SIG-M5 treated with dmso at 0.1 percent for 504 hours (cell line): ENCODE measurements around the gene OR52B6.
"Not testable (repeated sequence)": the region's sequence is repeated elsewhere in the genome, so short reads cannot be mapped to it uniquely, and the experiment has no call there.

Experiments
- DNase-seq: peaks from one replicate; lab custom pipeline; 2025; ENCODE audit not compliant: unreplicated experiment; lab: John Stamatoyannopoulos, UW

OR52B6 gene

GRCh38 chr11:5593146-5593545 lies 12.5 kb downstream of the OR52B6 start:
- no peak for DNase-seq

GRCh38 chr11:5596607-5597201 lies 16.0 kb downstream of the OR52B6 start, which contains the start of gene TRIM6:
Gene TRIM6, plus strand, starts transcription at chr11:5596637. Its CDS starts 261 bp downstream, at chr11:5596898.
- no peak for DNase-seq

GRCh38 chr11:5597953-5598352 lies 17.3 kb downstream of the OR52B6 start:
- no peak for DNase-seq

- DNase-seq = peak; percentile 67
Measured at GRCh38 chr11:5600374-5600851, 19.7 kb downstream of the OR52B6 start.

GRCh38 chr11:5602791-5603190 lies 22.1 kb downstream of the OR52B6 start:
- not testable (repeated sequence) for DNase-seq

GRCh38 chr11:5603326-5603725 lies 22.6 kb downstream of the OR52B6 start:
- DNase-seq = no peak

- no peak for DNase-seq
Measured at GRCh38 chr11:5604896-5605295, 24.2 kb downstream of the OR52B6 start.

- no peak for DNase-seq
Measured at GRCh38 chr11:5605849-5606248, 25.2 kb downstream of the OR52B6 start.

- no peak for DNase-seq
Measured at GRCh38 chr11:5608808-5609207, 28.1 kb downstream of the OR52B6 start.

- DNase-seq = no peak
Measured at GRCh38 chr11:5610446-5610845, 29.8 kb downstream of the OR52B6 start.

GRCh38 chr11:5611627-5612026 lies 30.9 kb downstream of the OR52B6 start:
- DNase-seq = no peak

GRCh38 chr11:5618807-5619206 lies 38.1 kb downstream of the OR52B6 start:
- no peak for DNase-seq

GRCh38 chr11:5620651-5621521 lies 40.2 kb downstream of the OR52B6 start:
- DNase-seq = no peak

GRCh38 chr11:5621580-5621979 lies 40.9 kb downstream of the OR52B6 start:
- DNase-seq = no peak

- DNase-seq = no peak
Measured at GRCh38 chr11:5622802-5623201, 42.1 kb downstream of the OR52B6 start.

- peak; percentile 83 for DNase-seq
Measured at GRCh38 chr11:5624489-5625279, 44.0 kb downstream of the OR52B6 start, which contains the start of gene TRIM34. Gene TRIM34, plus strand, starts transcription at chr11:5625001. Its CDS starts 7,331 bp downstream, at chr11:5632332.

- no peak for DNase-seq
Measured at GRCh38 chr11:5625281-5625680, 44.6 kb downstream of the OR52B6 start.

- no peak for DNase-seq
Measured at GRCh38 chr11:5626196-5626595, 45.5 kb downstream of the OR52B6 start.

- DNase-seq = no peak
Measured at GRCh38 chr11:5631417-5631816, 50.7 kb downstream of the OR52B6 start.
